Right lobe of liver (tissue), 6 donors: Measurements from ENCODE around the gene FTSJ1. TPM values are rescaled to one million over a fixed set of nuclear protein-coding genes. Genes with fewer than 3 reads are reported as not detected.

Experiments used
- ATAC-seq, 4 donors: fragments of 200-7000 bp; cut with Tn5 transposase; one replicate each; pipeline ENCODE4 v1.9.1; 2020; ENCODE audit warnings: mild to moderate bottlenecking in 4 of 4, moderate library complexity in 4 of 4
- DNase-seq, 3 donors: peaks; one replicate each; pipeline ENCODE4 v3.0.0-alpha.2; 2020
- H3K27ac ChIP-seq, 3 donors: fragments of 200-600 bp; one replicate each; pipeline ENCODE4 v1.8.0; 2022
- H3K27me3 ChIP-seq, 2 donors: fragments of 200-600 bp; one replicate each; pipeline ENCODE4 v1.8.0; 2022
- H3K36me3 ChIP-seq, 4 donors: fragments of 200-600 bp; sonication (generic) in 1 of 4; one replicate each; pipeline versions ENCODE4 v1.5.1 to v1.8.0; 2017 to 2022; ENCODE audit warnings: control low read depth in 1 of 4
- H3K4me1 ChIP-seq, 4 donors: fragments of 200-600 bp; sonication (generic) in 1 of 4; one replicate each; pipeline versions ENCODE4 v1.5.1 to v1.8.0; 2017 to 2022; ENCODE audit warnings: control low read depth in 1 of 4
- H3K4me3 ChIP-seq, 3 donors: fragments of 200-600 bp; one replicate each; pipeline ENCODE4 v1.8.0; 2022
- H3K9me3 ChIP-seq, 4 donors: fragments of 200-600 bp; sonication (generic) in 1 of 4; one replicate each; pipeline versions ENCODE4 v1.5.1 to v1.8.0; 2017 to 2022; ENCODE audit warnings: control low read depth in 1 of 4
- CTCF ChIP-seq, 4 donors: fragments of 200-600 bp in 3 of 4; fragments of 450-650 bp in 1 of 4; IDR thresholded peaks; one replicate each; pipeline versions ENCODE4 v1.5.1 to v1.8.0; 2016 to 2022; ENCODE audit warnings: antibody characterized with exemption in 4 of 4, mild to moderate bottlenecking in 2 of 4
- POLR2A ChIP-seq: fragments of 450-650 bp; IDR thresholded peaks from one replicate; pipeline ENCODE4 v1.6.1; 2017; ENCODE audit warnings: antibody characterized with exemption, mild to moderate bottlenecking
- WGBS: methylation state at CpG from one replicate; pipeline ENCODE4 v1.1.6; 2018; ENCODE audit warnings: low coverage, low lambda C conversion rate; ENCODE audit not compliant: insufficient coverage; ENCODE audit errors: missing lambda C conversion rate; 5-methylcytosine and 5-hydroxymethylcytosine counted together
- intact Hi-C, 2 donors: fragments of 100-400 bp; cut with DNase I; formaldehyde crosslinking; loops; one replicate each; pipeline versions ENCODE4 v1.11.2 to v1.14.1; 2022
- total RNA-seq, 6 experiments: library from RNA; depleted of rRNA in 2 of 6; stranded (reverse); fragments of >200 nt in 2 of 6; fragmentation: NEBNext Ultra II Directional in 3 of 6; extraction: Animal tissue kit (Norgen Biotek cat#: 25700) in 3 of 6; gene quantifications; one replicate each; pipeline versions ENCODE4 v1.1.0 to v1.2.4, GENCODE V29; 2016 to 2023
- donor health status: DM: no; HTN: yes; CAD: no.
- donor health status: DM: no; HTN: no; CAD: no.
- donor health status: DM: no; HTN: no; CAD: no.
- donor health status: DM: no; HTN: yes; CAD: no.
- donor health status: DM: no; HTN: yes; CAD: no.

Gene FTSJ1
- total RNA-seq, 6 experiments from 2014 or later: 9.9 to 30.4 (median 12.5) TPM

- Histone ChIP-seq H3K36me3 (no peaks in the 10 kb centered on the region), H3K4me1 (no peaks in the 10 kb centered on the region), H3K27me3 (no peaks in the 10 kb centered on the region), H3K27ac (no peak overlapping the region), H3K4me3 (no peak overlapping the region), H3K9me3 (no peaks in the 10 kb centered on the region)
- WGBS: 75% methylated on average over 11 of the region's 16 CpGs
- intact Hi-C loops: no loop called here
- DNase-seq (no peak), ATAC-seq (no peak)
- TF ChIP-seq CTCF (IDR thresholded peaks at IDR 0.05) (no peak), POLR2A (no peak)
These were observed 38.3 kb downstream of the FTSJ1 start for GRCh38 chrX:48514126-48514806.

DNA sequence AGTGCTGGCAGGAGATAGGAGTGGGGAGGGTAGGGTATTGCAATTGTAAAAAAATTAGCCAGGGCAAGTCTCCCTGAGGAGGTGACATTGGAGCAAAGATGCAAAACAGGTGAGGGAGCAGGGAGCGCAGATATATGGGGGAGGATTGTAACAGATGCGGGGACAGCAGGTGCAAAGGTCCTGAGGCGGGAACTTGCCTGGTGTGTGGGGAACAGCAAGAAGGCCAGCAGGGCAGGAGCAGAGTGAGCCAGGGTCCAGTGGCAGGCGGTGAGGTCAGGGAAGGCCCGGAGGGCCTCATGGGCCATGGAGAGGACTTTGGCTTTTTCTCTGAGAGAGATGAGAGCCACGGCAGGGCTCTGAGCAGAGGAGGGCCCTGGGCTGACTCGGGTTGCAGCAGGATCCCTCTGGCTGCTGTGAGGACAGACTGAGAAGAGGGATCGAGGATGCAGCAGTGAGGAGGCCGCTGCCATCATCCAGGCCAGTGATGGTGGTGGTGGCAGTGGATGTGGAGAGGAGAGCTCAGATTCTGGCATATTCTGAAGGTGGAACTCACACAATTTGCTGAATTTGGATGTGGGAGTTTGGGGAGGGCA is 39.0 kb downstream of the FTSJ1 start:
- H3K9me3 ChIP-seq: no peaks in the 10 kb centered on the region
- no peak overlapping the region for H3K27ac ChIP-seq
- intact Hi-C loops: no loop called here
- DNase-seq (no peak), ATAC-seq (no peak)
- no peaks in the 10 kb centered on the region for H3K36me3 ChIP-seq
- no peak overlapping the region for H3K4me3 ChIP-seq
- 74% methylated on average over 7 of the region's 9 CpGs for WGBS
- no peaks in the 10 kb centered on the region for H3K4me1 ChIP-seq
- no peak for TF ChIP-seq CTCF (IDR thresholded peaks at IDR 0.05)
- TF ChIP-seq POLR2A: no peak
- no peaks in the 10 kb centered on the region for H3K27me3 ChIP-seq

GRCh38 chrX:48515842-48516241 is 39.8 kb downstream of the FTSJ1 start:
- Histone ChIP-seq H3K4me1 (no peaks in the 10 kb centered on the region), H3K4me3 (no peak overlapping the region), H3K36me3 (no peaks in the 10 kb centered on the region), H3K9me3 (no peaks in the 10 kb centered on the region), H3K27me3 (no peaks in the 10 kb centered on the region), H3K27ac (no peak overlapping the region)
- intact Hi-C loops: no loop called here
- no peak for TF ChIP-seq CTCF (IDR thresholded peaks at IDR 0.05)
- TF ChIP-seq POLR2A: no peak
- DNase-seq (no peak), ATAC-seq (no peak)
- WGBS: 92% methylated on average over 2 of the region's 10 CpGs

- TF ChIP-seq CTCF (IDR thresholded peaks at IDR 0.05) (no peak), POLR2A (no peak)
- H3K36me3 ChIP-seq: no peaks in the 10 kb centered on the region
- H3K27ac ChIP-seq: no peak overlapping the region
- DNase-seq (no peak), ATAC-seq (no peak)
- WGBS: 58% methylated on average over 9 of the region's 10 CpGs
- H3K9me3 ChIP-seq: no peaks in the 10 kb centered on the region
- intact Hi-C loops: no loop called here
- H3K4me1 ChIP-seq: no peaks in the 10 kb centered on the region
- H3K4me3 ChIP-seq: no peak overlapping the region
- no peaks in the 10 kb centered on the region for H3K27me3 ChIP-seq
These were observed 40.3 kb downstream of the FTSJ1 start for GRCh38 chrX:48516285-48516684.
